Left colon (tissue), 2 donors: ENCODE measurements around the gene CHL1. TPM values are rescaled to one million over a fixed set of nuclear protein-coding genes. Genes with fewer than 3 reads are reported as not detected.
A peak's percentile ranks its signal among the peaks of the same experiment; 100 is the strongest.

Experiments
- ATAC-seq: fragments of 200-7000 bp; cut with Tn5 transposase; one replicate; pipeline ENCODE4 v1.9.1; 2020; ENCODE audit warnings: mild to moderate bottlenecking, moderate library complexity
- DNase-seq, 2 donors: peaks; one replicate each; pipeline ENCODE4 v3.0.0-alpha.2; 2020
- intact Hi-C, 2 donors: fragments of 100-400 bp; cut with DNase I in 1 of 2; cut with micrococcal nuclease in 1 of 2; formaldehyde crosslinking; loops; one replicate each; pipeline versions ENCODE4 v1.11.2 to v1.14.0; 2022; cut with DNase I, micrococcal nuclease
- total RNA-seq, 2 donors: library from RNA; stranded (reverse); fragmentation: NEBNext Ultra II Directional; extraction: Animal tissue kit (Norgen Biotek cat#: 25700); gene quantifications; one replicate each; pipeline ENCODE4 v1.2.1, GENCODE V29; 2021
- donor health status: DM: no; HTN: no; CAD: no.
- donor health status: DM: yes; HTN: yes; CAD: no.

Gene CHL1
- total RNA-seq, 2 donors from 2014 or later: 7.9 to 9.3 TPM

DNA sequence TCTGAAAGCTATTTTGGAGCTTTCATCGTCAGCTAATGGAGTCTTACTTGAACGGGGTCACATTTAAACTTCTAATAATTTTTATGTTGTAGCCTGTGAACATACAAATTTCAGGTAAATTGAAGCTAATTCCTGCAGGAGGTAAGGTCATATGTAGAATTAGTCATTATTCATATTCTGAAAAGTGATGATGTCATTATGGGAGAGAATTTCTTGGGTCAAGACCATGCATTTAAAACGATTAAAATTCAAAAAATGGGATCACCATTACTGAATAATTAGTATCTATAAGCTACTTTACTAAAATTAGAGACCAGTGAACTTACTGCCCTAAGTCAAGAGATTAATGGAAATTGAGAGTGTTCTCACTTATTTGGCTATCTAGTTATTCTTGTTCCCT, 120.4 kb downstream of the CHL1 start:
- DNase-seq (no peak), ATAC-seq (no peak)

DNA sequence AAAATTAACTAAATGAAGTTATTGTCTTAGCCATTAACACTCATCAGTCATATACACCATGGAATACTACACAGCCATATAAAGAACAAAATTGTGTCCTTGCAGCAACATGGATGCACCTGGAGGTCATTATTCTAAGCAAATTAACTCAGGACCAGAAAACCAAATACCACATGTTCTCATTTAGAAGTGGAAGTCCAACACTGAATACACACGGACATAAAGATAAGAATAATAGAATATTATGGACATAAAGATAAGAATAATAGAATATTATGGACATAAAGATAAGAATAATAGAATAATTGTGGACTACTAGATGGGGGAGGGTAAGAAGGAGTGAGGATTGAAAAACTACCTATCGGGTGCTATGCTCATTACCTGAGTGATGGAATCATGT, 122.3 kb downstream of the CHL1 start:
- intact Hi-C loops: no loop called here
- DNase-seq (no peak), ATAC-seq (no peak)

More for the DNA sequence above, 120.4 kb downstream of the CHL1 start:
- intact Hi-C loops: no loop called here

GRCh38 chr3:324423-324822, 127.9 kb downstream of the CHL1 start:
- DNase-seq (no peak), ATAC-seq (no peak)
- intact Hi-C loops: no loop called here

GRCh38 chr3:325495-325894, 128.9 kb downstream of the CHL1 start:
- ATAC-seq: no peak
- no peak for DNase-seq
- intact Hi-C loops: no loop called here

- no peak for ATAC-seq
- intact Hi-C loops: no loop called here
- no peak for DNase-seq
Measured at GRCh38 chr3:330494-331115, 134.0 kb downstream of the CHL1 start.

DNA sequence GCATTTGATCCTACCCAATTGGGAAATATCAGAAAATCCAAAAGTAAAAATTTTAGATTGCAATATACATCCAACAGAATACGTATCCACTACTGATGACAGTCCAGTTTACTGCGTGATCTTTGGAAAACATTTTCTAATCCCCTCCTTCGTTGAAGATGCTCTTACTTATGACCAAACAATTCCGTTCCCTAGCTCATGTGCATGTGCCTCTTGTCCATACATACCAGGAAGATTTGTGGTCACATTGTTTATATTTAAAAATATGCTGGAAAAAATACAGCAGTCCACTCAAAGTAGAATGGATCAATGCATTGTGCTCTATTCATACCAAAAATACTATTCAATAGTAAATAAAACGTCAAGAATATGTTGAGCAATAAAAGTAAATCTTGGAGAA, 135.3 kb downstream of the CHL1 start:
- intact Hi-C loops: no loop called here
- no peak for DNase-seq
- ATAC-seq: no peak

GRCh38 chr3:332701-333100, 136.1 kb downstream of the CHL1 start:
- intact Hi-C loops: no loop called here
- DNase-seq: no peak
- no peak for ATAC-seq

DNA sequence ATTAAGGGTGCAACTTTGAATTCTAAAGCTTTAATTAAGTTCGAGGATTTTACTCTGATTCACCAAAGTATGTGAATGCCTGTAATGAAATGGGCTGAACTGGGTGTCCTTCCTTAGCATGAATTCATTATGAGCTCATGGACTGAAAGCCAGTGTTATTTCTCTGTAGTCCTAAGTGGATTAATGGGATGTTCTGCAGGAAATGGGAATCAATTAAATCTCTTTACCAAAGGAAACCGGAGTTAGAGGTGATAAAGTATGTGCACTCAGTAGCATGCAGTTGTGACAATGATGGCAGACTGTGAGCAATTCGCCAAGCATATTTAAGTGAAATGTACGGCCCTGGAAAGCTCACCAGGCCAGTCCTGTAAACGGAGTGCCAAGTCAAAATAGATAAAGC, 138.7 kb downstream of the CHL1 start:
- no peak for ATAC-seq
- intact Hi-C loops: no loop called here
- no peak for DNase-seq

- no peak for DNase-seq
- intact Hi-C loops: no loop called here
- no peak for ATAC-seq
Measured at GRCh38 chr3:339351-339750, 142.8 kb downstream of the CHL1 start.

DNA sequence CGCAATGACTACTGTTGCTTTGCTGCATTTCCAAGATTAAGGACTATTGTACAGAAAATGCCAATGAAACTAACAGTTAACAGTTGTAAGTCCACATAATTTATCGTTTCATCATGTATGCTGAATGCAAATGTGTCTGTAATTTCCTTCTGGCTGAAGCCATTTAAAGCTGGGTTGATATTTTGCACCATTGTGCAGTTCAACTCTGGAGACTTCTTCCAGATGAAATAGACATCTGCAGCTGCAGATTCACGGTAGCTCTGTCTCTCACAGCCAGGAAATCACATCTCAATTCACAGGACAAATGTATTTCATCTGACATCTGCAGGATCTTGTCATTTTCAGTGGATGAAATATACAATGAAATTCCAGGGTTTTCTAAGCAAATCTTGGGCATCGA, 145.4 kb downstream of the CHL1 start:
- intact Hi-C loops: no loop called here
- DNase-seq (no peak), ATAC-seq (no peak)

- intact Hi-C loops: no loop called here
- DNase-seq (no peak), ATAC-seq (no peak)
Measured at GRCh38 chr3:346186-346585, 149.6 kb downstream of the CHL1 start.

- no peak for DNase-seq
- intact Hi-C loops: no loop called here
- no peak for ATAC-seq
Measured at GRCh38 chr3:347581-347980, 151.0 kb downstream of the CHL1 start.

DNA sequence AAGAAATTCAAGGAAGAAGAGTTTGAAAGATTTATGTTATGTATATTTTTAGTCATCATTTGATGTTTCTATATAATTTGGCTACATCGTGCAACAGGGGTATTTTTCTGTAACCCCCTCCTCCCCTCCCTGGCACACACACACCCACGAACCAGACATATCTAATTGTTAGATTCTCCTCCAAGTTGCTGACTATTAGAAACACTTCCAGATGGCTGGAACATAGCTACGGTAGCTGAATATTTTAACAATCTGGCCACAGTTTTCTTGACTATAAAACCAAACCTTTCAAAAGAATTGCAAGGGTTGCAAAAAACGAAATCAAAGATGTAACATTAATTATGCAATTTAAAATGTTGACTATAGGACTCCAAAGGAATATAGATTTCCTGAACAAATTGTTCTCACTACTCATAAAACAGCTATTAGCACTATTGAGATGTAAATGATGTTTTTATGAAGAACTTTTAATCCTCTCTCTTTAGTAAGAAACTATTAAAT, 154.4 kb downstream of the CHL1 start:
- intact Hi-C loops: no loop called here
- DNase-seq (no peak), ATAC-seq (no peak)

GRCh38 chr3:352599-352998, 156.0 kb downstream of the CHL1 start:
- intact Hi-C loops: no loop called here
- DNase-seq (no peak), ATAC-seq (no peak)

DNA sequence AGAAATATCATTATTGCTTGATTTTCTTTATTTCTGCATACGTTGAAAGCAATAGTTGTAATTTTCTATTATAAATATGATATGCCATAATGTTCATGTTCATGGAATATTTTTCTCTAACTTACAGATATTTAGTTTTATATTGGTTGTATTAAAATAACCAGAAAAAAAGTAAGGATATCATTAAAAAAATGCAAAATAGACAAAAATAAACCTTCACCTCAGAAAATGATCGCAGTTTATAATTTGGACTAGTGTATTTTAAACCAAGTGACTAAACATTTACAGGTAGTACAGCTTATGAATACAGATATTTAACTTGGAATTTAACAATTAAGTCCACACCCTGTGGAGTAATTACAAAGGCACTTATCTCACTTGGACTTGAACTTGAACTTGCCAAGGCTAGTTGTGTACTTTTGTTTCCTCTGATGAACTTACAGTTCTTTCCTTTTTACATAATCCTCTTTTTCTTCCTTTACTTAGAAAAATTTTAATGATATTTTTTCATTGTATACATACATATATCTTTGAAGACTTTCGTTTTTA, 156.7 kb downstream of the CHL1 start:
- intact Hi-C loops: no loop called here
- DNase-seq: no peak
- ATAC-seq: no peak

- no peak for ATAC-seq
- DNase-seq: no peak
- intact Hi-C loops: no loop called here
Measured at GRCh38 chr3:354432-354831, 157.9 kb downstream of the CHL1 start.

DNA sequence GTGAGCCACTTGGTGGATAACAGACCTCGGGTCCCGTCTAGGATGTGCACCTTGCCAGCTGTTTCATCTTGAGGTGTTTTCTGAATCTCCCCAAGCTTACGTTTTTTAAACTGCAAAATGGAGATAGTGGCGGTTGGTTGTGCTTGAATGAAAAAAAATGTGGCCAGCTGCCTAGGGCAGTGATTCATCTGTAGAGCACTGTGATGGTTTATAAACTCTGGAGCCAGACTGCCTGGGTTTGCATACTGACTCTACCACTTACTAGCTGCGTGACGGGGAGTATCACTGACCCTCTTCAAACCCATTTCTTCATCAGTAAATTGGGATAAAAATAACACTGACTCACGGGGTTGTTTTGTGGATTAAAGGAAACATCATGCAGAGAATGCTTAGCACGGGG, 159.1 kb downstream of the CHL1 start:
- peak in 1 of 2 donors; percentile 33 for DNase-seq
- intact Hi-C loops: no loop called here

DNA sequence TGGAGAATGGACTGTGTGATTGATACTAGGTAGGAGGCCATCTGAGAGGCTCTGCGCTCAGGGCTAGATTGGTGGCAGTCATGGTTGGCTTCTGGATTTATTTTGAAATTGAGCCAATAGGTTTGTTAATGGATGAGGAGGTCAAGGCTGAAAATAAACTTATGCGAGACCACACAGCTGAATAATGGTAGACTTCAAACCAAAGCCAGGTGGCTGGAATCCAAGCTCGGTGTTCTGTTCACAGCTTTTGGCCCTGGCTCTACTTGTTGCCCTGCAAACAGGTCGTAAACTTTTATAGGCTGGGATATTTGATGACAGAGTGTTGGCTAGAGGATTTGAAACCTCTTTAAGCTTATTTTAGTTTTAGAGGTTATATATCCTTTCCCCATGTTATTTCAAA, 160.4 kb downstream of the CHL1 start:
- DNase-seq (peak; percentile 23 to 42), ATAC-seq (no peak)
- intact Hi-C loops: no loop called here

More for the DNA sequence above, 159.1 kb downstream of the CHL1 start:
- no peak for ATAC-seq

DNA sequence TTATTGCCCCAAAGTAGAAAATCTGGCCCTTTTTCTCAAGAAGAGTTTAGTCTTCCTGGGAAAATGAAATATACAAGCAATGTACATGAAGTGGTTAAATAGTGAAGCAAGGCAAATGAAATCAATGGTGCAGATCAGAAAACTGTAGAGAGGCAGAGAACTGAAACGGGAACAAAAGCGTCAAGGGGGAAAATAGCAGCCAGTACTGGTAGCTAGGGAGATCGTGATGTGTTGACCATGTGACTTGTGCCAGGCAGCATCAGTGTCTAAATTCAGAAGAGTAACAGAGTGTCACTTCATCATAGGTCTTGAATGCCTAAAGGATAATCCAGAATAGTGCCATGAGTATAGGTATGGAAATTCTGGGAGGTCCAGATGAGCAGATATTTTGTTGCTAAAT, 163.1 kb downstream of the CHL1 start:
- no peak for ATAC-seq
- no peak for DNase-seq
- intact Hi-C loops: no loop called here

DNA sequence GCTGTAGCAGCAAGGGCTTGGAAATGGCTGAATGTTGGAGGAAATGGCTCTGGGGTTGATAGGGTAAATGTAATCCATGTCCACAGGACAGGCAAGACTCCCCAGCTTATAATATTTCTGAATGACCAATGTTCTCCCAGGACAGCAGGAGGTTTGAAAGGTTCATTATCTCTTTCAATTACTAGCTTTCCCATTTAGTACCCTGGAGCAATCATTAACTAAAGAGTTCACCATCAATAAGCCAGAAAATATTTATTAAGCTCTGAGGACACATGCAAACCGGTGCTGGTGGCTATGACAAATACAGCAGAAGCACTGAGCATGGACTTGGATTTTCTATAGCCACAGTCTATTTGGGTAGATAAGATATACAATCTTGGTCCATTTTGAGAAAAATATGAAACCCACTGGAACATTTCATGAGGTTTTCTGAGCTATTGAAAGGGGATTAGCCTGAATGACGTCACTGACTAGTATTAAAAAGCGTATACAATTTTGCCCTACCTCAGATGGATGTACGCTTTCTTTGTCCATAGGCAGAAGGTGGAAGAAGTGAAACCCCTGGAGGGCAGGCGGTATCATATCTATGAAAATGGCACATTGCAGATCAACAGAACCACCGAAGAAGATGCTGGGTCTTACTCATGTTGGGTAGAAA, 166.2 kb downstream of the CHL1 start:
- DNase-seq (no peak), ATAC-seq (no peak)

DNA sequence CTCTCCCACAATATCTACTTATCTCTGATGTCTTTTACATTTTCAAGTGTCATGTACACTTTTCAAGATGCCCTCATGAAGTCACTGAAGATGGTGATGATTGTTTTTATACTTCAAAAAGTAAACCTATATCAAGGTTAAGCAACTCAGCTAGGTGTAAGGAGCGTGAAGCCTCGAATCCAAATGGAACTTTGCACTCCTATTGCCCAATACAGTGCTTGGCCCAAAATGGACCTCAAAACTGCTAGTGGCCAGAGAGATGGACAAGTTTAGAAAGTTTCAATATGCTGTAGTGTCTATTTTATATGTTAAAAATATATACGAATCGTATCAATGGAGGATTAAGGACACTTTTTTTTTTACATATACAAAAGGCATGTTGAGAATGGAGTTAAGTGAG, 167.7 kb downstream of the CHL1 start:
- ATAC-seq (no peak), DNase-seq (no peak)

More for the DNA sequence above, 166.2 kb downstream of the CHL1 start:
- intact Hi-C loops: no loop called here

More for the DNA sequence above, 167.7 kb downstream of the CHL1 start:
- intact Hi-C loops: no loop called here
